Aorta (tissue), 5 donors: ENCODE data around the gene MCL1. TPM values are rescaled to one million over a fixed set of nuclear protein-coding genes. Genes with fewer than 3 reads are reported as not detected.
A peak's percentile ranks its signal among the peaks of the same experiment; 100 is the strongest.

Experiments used
- ATAC-seq: fragments of 200-7000 bp; cut with Tn5 transposase; one replicate; pipeline ENCODE4 v1.9.1; 2022; ENCODE audit warnings: moderate library complexity; ENCODE audit not compliant: low FRiP score
- DNase-seq, 2 donors: peaks; one replicate each; pipeline ENCODE4 v3.0.0-alpha.2; 2020
- H3K27ac ChIP-seq, 2 donors: one replicate each; pipeline ENCODE4 v1.5.1; 2013; ENCODE audit warnings: low read length in 2 of 2, mild to moderate bottlenecking in 2 of 2, moderate library complexity in 2 of 2, control low read depth in 1 of 2, inconsistent platforms in 1 of 2, low read depth in 1 of 2
- H3K27me3 ChIP-seq, 2 donors: one replicate each; pipeline ENCODE4 v1.6.1; 2013; ENCODE audit warnings: control low read depth in 1 of 2, low read length in 1 of 2, mild to moderate bottlenecking in 1 of 2, moderate library complexity in 1 of 2; ENCODE audit not compliant: insufficient read depth in 2 of 2, control insufficient read depth in 1 of 2
- H3K36me3 ChIP-seq, 2 donors: one replicate each; pipeline ENCODE4 v1.6.1; 2013; ENCODE audit warnings: control low read depth in 1 of 2, low read length in 1 of 2, mild to moderate bottlenecking in 1 of 2; ENCODE audit not compliant: insufficient read depth in 2 of 2, control insufficient read depth in 1 of 2
- H3K4me1 ChIP-seq, 2 donors: one replicate each; pipeline ENCODE4 v1.6.1; 2013; ENCODE audit warnings: low read length in 2 of 2, control low read depth in 1 of 2, mild to moderate bottlenecking in 1 of 2, moderate library complexity in 1 of 2; ENCODE audit not compliant: insufficient read depth in 2 of 2, control insufficient read depth in 1 of 2
- H3K4me3 ChIP-seq, 2 donors: one replicate each; pipeline ENCODE4 v1.5.1; 2013; ENCODE audit warnings: low read length in 2 of 2, control low read depth in 1 of 2, mild to moderate bottlenecking in 1 of 2
- H3K9me3 ChIP-seq: one replicate; pipeline ENCODE4 v1.6.1; 2013; ENCODE audit warnings: mild to moderate bottlenecking, low read length; ENCODE audit not compliant: control insufficient read depth
- WGBS, 2 donors: extraction: QIAGEN DNeasy Blood & Tissue Kit; methylation state at CpG; one replicate each; pipeline ENCODE4 v1.1.7; 2013; 5-methylcytosine and 5-hydroxymethylcytosine counted together
- intact Hi-C, 2 donors: fragments of 100-400 bp; cut with DNase I; formaldehyde crosslinking; loops; one replicate each; pipeline versions ENCODE4 v1.14.2 to v1.15.0; 2022
- microRNA-seq, 2 donors: library from miRNA; unstranded; fragments of <30 nt; microRNA quantifications; one replicate each; pipeline ENCODE4 v1.2.0, GENCODE V29; 2020
- polyA plus RNA-seq, 2 donors: library from polyadenylated mRNA; stranded (reverse); fragments of 200-250 nt; gene quantifications; one replicate each; pipeline ENCODE4 v1.2.3, GENCODE V29; 2013
- total RNA-seq, 2 donors: library from RNA; stranded (reverse); fragmentation: NEBNext Ultra II Directional; extraction: Animal tissue kit (Norgen Biotek cat#: 25700); gene quantifications; one replicate each; pipeline ENCODE4 v1.2.1, GENCODE V29; 2021
- donor health status: healthy with polysubstance abuse.
- donor health status: Bipolar disorder and iron deficiency.
- donor health status: DM: no; HTN: no; CAD: no.
- donor health status: DM: no; HTN: no; CAD: no.
- donor health status: DM: yes; HTN: yes; CAD: no.

MCL1 gene
- total and polyA plus RNA-seq, 4 donors: 146 to 533 (median 223) TPM

- Histone ChIP-seq H3K27ac (peak overlapping the region in 1 of 2 donors; percentile 48), H3K9me3 (no peaks in the 10 kb centered on the region), H3K4me1 (peaks cover 0 to 4% of the 10 kb centered on the region in 2 donors), H3K27me3 (no peaks in the 10 kb centered on the region), H3K4me3 (no peak overlapping the region), H3K36me3 (no peaks in the 10 kb centered on the region)
- 92% methylated on average over 6 of the region's 6 CpGs for WGBS, 2 donors
- ATAC-seq (no peak), DNase-seq (peak; percentile 31 to 64)
- intact Hi-C loops: loop anchor here (5.0 kb wide), 3 partner anchors 47 to 172 kb away; partner anchors contain the start of genes RPRD2 (in 1 of the 2) and TARS2 (in 1 of the 2)
Observed at GRCh38 chr1:150534002-150534401, 45.4 kb downstream of the MCL1 start.

GRCh38 chr1:150532860-150533259 is 46.5 kb downstream of the MCL1 start:
- Histone ChIP-seq H3K27me3 (no peaks in the 10 kb centered on the region), H3K4me1 (peaks cover 0 to 4% of the 10 kb centered on the region in 2 donors), H3K4me3 (no peak overlapping the region), H3K27ac (peak overlapping the region; percentile 82 to 88), H3K9me3 (no peaks in the 10 kb centered on the region), H3K36me3 (no peaks in the 10 kb centered on the region)
- peak; percentile 53 to 68 for DNase-seq
- no peak for ATAC-seq
- WGBS, 2 donors: 4 to 6% methylated on average over 5 of the region's 5 CpGs
- intact Hi-C loops: loop anchor here (5.0 kb wide), 3 partner anchors 46 to 171 kb away; partner anchors contain the start of genes RPRD2 (in 1 of the 2) and TARS2 (in 1 of the 2)

GRCh38 chr1:150530491-150531159 is 48.8 kb downstream of the MCL1 start:
- WGBS, 2 donors: 96 to 97% methylated on average over 14 of the region's 14 CpGs
- Histone ChIP-seq H3K27me3 (no peaks in the 10 kb centered on the region), H3K4me3 (no peak overlapping the region), H3K4me1 (no peaks in the 10 kb centered on the region), H3K9me3 (no peaks in the 10 kb centered on the region), H3K36me3 (no peaks in the 10 kb centered on the region), H3K27ac (no peak overlapping the region)
- intact Hi-C loops: loop anchor here (5.0 kb wide), 3 partner anchors 43 to 168 kb away; partner anchors contain the start of genes RPRD2 (in 1 of the 2) and TARS2 (in 1 of the 2)
- DNase-seq: peak; percentile 37 to 66
- no peak for ATAC-seq

GRCh38 chr1:150529017-150529416 is 50.4 kb downstream of the MCL1 start:
- ATAC-seq: no peak
- 5 to 8% methylated on average over 4 of the region's 4 CpGs for WGBS, 2 donors
- H3K4me3 ChIP-seq: no peak overlapping the region
- intact Hi-C loops: no loop called here
- H3K36me3 ChIP-seq: no peaks in the 10 kb centered on the region
- H3K4me1 ChIP-seq: no peaks in the 10 kb centered on the region
- H3K9me3 ChIP-seq: no peaks in the 10 kb centered on the region
- peak; percentile 14 to 15 for DNase-seq
- H3K27ac ChIP-seq: no peak overlapping the region
- H3K27me3 ChIP-seq: no peaks in the 10 kb centered on the region

- no peak for ATAC-seq
Observed at GRCh38 chr1:150528196-150528595, 51.2 kb downstream of the MCL1 start.

GRCh38 chr1:150525348-150525747 is 54.1 kb downstream of the MCL1 start:
- Histone ChIP-seq H3K27ac (no peak overlapping the region), H3K36me3 (no peaks in the 10 kb centered on the region), H3K27me3 (no peaks in the 10 kb centered on the region), H3K4me1 (no peaks in the 10 kb centered on the region), H3K4me3 (no peak overlapping the region), H3K9me3 (no peaks in the 10 kb centered on the region)
- ATAC-seq (no peak), DNase-seq (no peak)
- intact Hi-C loops: no loop called here
- WGBS, 2 donors: 86 to 88% methylated on average over 3 of the region's 3 CpGs

More at GRCh38 chr1:150528196-150528595, 51.2 kb downstream of the MCL1 start:
- DNase-seq: no peak
- no peak overlapping the region for H3K27ac ChIP-seq
- no peaks in the 10 kb centered on the region for H3K4me1 ChIP-seq
- H3K36me3 ChIP-seq: no peaks in the 10 kb centered on the region
- no peak overlapping the region for H3K4me3 ChIP-seq
- intact Hi-C loops: no loop called here
- H3K9me3 ChIP-seq: no peaks in the 10 kb centered on the region
- 42 to 59% methylated on average over 1 of the region's 1 CpG for WGBS, 2 donors
- H3K27me3 ChIP-seq: no peaks in the 10 kb centered on the region

Small RNA genes lying within 50 kb of the gene (microRNA-seq; reads per million reads assigned to microRNA genes)
- gene MIR4257: 0 reads per million in 2 donors

Other genes with a start within 250 kb of the MCL1 start
- 10 to 100 TPM; 27.2 to 30.9 TPM for gene RPRD2, start 215.5 kb downstream of the MCL1 start, total RNA-seq
- 10 to 100 TPM in 1 of 2 donors, 1 to 10 TPM in 1; 4.5 to 11.0 TPM for gene RPRD2, start 215.5 kb downstream of the MCL1 start, polyA plus RNA-seq
- gene TARS2, start 92.2 kb downstream of the MCL1 start, total RNA-seq: 10 to 100 TPM; 10.6 to 16.9 TPM
- 10 to 100 TPM in 1 of 2 donors, 1 to 10 TPM in 1; 8.4 to 18.6 TPM for gene TARS2, start 92.2 kb downstream of the MCL1 start, polyA plus RNA-seq
- gene ECM1, start 71.5 kb downstream of the MCL1 start, total RNA-seq: 10 to 100 TPM; 26.3 to 57.6 TPM
- gene ECM1, start 71.5 kb downstream of the MCL1 start, polyA plus RNA-seq: 10 to 100 TPM in 1 of 2 donors, 1 to 10 TPM in 1; 8.1 to 32.6 TPM
- gene FALEC, start 63.9 kb downstream of the MCL1 start, total RNA-seq: under 1 TPM in 1 of 2 donors, not detected in 1; 0.99 TPM
- 1 to 10 TPM in 1 of 2 donors, not detected in 1; 1.1 TPM for gene FALEC, start 63.9 kb downstream of the MCL1 start, polyA plus RNA-seq
- 10 to 100 TPM; 94.4 to 98.0 TPM for gene ADAMTSL4, start 30.2 kb downstream of the MCL1 start, total RNA-seq
- 10 to 100 TPM in 1 of 2 donors, 1 to 10 TPM in 1; 8.8 to 50.4 TPM for gene ADAMTSL4, start 30.2 kb downstream of the MCL1 start, polyA plus RNA-seq
- 100 to 1,000 TPM; 129 to 178 TPM for gene ENSA, start 50.0 kb upstream of the MCL1 start, total RNA-seq
- 100 to 1,000 TPM; 113 to 157 TPM for gene ENSA, start 50.0 kb upstream of the MCL1 start, polyA plus RNA-seq
- gene GOLPH3L, start 117.5 kb upstream of the MCL1 start, total RNA-seq: 10 to 100 TPM; 23.9 to 27.6 TPM
- 10 to 100 TPM; 15.8 to 17.0 TPM for gene GOLPH3L, start 117.5 kb upstream of the MCL1 start, polyA plus RNA-seq
- gene HORMAD1, start 141.3 kb upstream of the MCL1 start, total RNA-seq: under 1 TPM; 0.72 to 0.84 TPM
- gene HORMAD1, start 141.3 kb upstream of the MCL1 start, polyA plus RNA-seq: not detected
- 100 to 1,000 TPM in 1 of 2 donors, 10 to 100 TPM in 1; 68.2 to 128 TPM for gene CTSS, start 186.2 kb upstream of the MCL1 start, total RNA-seq
- 10 to 100 TPM; 16.8 to 94.4 TPM for gene CTSS, start 186.2 kb upstream of the MCL1 start, polyA plus RNA-seq
- gene CTSK, start 228.7 kb upstream of the MCL1 start, total RNA-seq: 100 to 1,000 TPM in 1 of 2 donors, 10 to 100 TPM in 1; 50.0 to 107 TPM
- 100 to 1,000 TPM in 1 of 2 donors, 10 to 100 TPM in 1; 75.0 to 115 TPM for gene CTSK, start 228.7 kb upstream of the MCL1 start, polyA plus RNA-seq